OCI-LY7 (cell line): ENCODE measurements around the gene GPS2. TPM values are rescaled to one million over a fixed set of nuclear protein-coding genes. Genes with fewer than 3 reads are reported as not detected.

Source experiments
- BruUV-seq: library from RNA; stranded (reverse); fragments of 400-500 nt; replicated peaks from 2 replicates; lab custom pipeline; 2021; lab: Mats Ljungman, UMichigan
- CTCF ChIA-PET: fragments of 300-600 bp; sonication (Branson Sonifier 250); formaldehyde crosslinking; loops from one replicate; lab custom pipeline; 2022; ENCODE audit warnings: antibody characterized with exemption; ENCODE audit not compliant: unreplicated experiment; lab: Charles Lee
- POLR2A ChIA-PET: fragments of 300-600 bp; sonication (Branson Sonifier 250); formaldehyde crosslinking; loops from one replicate; lab custom pipeline; 2022; ENCODE audit warnings: antibody characterized with exemption; lab: Charles Lee
- DNase-seq: peaks from one replicate; pipeline ENCODE4 v3.0.0-alpha.2; 2015; ENCODE audit warnings: low spot score
- H2AFZ ChIP-seq: fragments of 200-600 bp; sonication (generic), shearing (Covaris generic); 2 replicates; pipeline ENCODE4 v1.6.1; 2014; ENCODE audit warnings: mild to moderate bottlenecking, antibody characterized with exemption, low read length, moderate library complexity
- H3K27ac ChIP-seq: fragments of 200-600 bp; sonication (generic); 2 replicates; pipeline ENCODE4 v1.5.1; 2014; ENCODE audit warnings: mixed run types, low read depth, mild to moderate bottlenecking, moderate library complexity, low read length, inconsistent platforms; ENCODE audit not compliant: poor library complexity, severe bottlenecking
- H3K36me3 ChIP-seq: fragments of 200-600 bp; sonication (generic); 2 replicates; pipeline ENCODE4 v1.6.1; 2014; ENCODE audit warnings: mild to moderate bottlenecking, antibody characterized with exemption, low read length, moderate library complexity, mixed read lengths; ENCODE audit not compliant: insufficient read depth
- H3K4me1 ChIP-seq: fragments of 200-600 bp; sonication (generic); 2 replicates; pipeline ENCODE4 v1.5.1; 2014; ENCODE audit warnings: mild to moderate bottlenecking, low read length; ENCODE audit not compliant: insufficient read depth, poor library complexity, severe bottlenecking
- H3K4me2 ChIP-seq: fragments of 200-600 bp; sonication (generic); 2 replicates; pipeline ENCODE4 v1.6.1; 2014; ENCODE audit warnings: mild to moderate bottlenecking, low read length
- H3K4me3 ChIP-seq: fragments of 200-600 bp; sonication (generic); 2 replicates; pipeline ENCODE4 v1.5.1; 2014; ENCODE audit warnings: mild to moderate bottlenecking, low read depth, low read length; ENCODE audit not compliant: poor library complexity, severe bottlenecking
- H3K79me2 ChIP-seq: fragments of 200-600 bp; sonication (generic); 2 replicates; pipeline ENCODE4 v1.6.1; 2016; ENCODE audit warnings: low read depth, mild to moderate bottlenecking, low read length, moderate library complexity, mixed read lengths; ENCODE audit not compliant: insufficient read depth
- H3K9me2 ChIP-seq: fragments of 200-600 bp; sonication (generic); 2 replicates; pipeline ENCODE4 v1.6.1; 2016; ENCODE audit warnings: mild to moderate bottlenecking, low read length, mixed read lengths; ENCODE audit not compliant: insufficient read depth
- H3K9me3 ChIP-seq: fragments of 200-600 bp; sonication (generic); 2 replicates; pipeline ENCODE4 v1.6.1; 2014; ENCODE audit warnings: mild to moderate bottlenecking, mixed run types, low read length, mixed read lengths
- H4K20me1 ChIP-seq: fragments of 200-600 bp; sonication (generic); 2 replicates; pipeline ENCODE4 v1.6.1; 2014; ENCODE audit warnings: mild to moderate bottlenecking, antibody characterized with exemption, low read length, moderate library complexity, mixed read lengths; ENCODE audit not compliant: insufficient read depth
- CTCF ChIP-seq: fragments of 200-600 bp; sonication (generic); conservative IDR thresholded peaks from 2 replicates; pipeline ENCODE4 v1.5.1; 2014; ENCODE audit warnings: mild to moderate bottlenecking, antibody characterized with exemption, low read length, moderate library complexity, mixed read lengths
- EZH2phosphoT487 ChIP-seq: fragments of 200-600 bp; sonication (generic); IDR thresholded peaks from 2 replicates; pipeline ENCODE4 v1.6.1; 2018; ENCODE audit warnings: low read depth, borderline replicate concordance, mild to moderate bottlenecking, mixed run types, antibody characterized with exemption, low read length, moderate library complexity, mixed read lengths
- intact Hi-C: fragments of 100-400 bp; cut with micrococcal nuclease; formaldehyde crosslinking; loops from one replicate; pipeline ENCODE4 v1.10.0; 2022; ENCODE audit not compliant: unreplicated experiment
- small RNA-seq: library from RNA; depleted of rRNA; stranded (forward); fragments of <200 nt; gene quantifications from one replicate; pipeline ENCODE3, GENCODE V24; 2014
- total RNA-seq, 2 experiments: library from RNA; depleted of rRNA in 1 of 2; stranded (reverse); fragments of >200 nt in 1 of 2; shearing (Covaris generic) in 1 of 2; gene quantifications; 2 replicates each; pipeline ENCODE4 v1.2.3, GENCODE V29; 2014 to 2022

GPS2 gene
- total RNA-seq, 2 experiments from 2014 or later: 70.5 to 75.0 TPM

GRCh38 chr17:7263801-7264078 lies 51.4 kb downstream of the GPS2 start:
- H2AFZ ChIP-seq: peak overlapping the region; percentile 62; the same call in 1 of the 2 replicates
- no peaks in the 10 kb centered on the region for H3K9me3 ChIP-seq
- CTCF ChIA-PET: no interaction called here
- no peaks in the 10 kb centered on the region for H3K79me2 ChIP-seq
- intact Hi-C loops: no loop called here
- no peak overlapping the region for H3K27ac ChIP-seq
- no peaks in the 10 kb centered on the region for H3K9me2 ChIP-seq
- H4K20me1 ChIP-seq: no peaks in the 10 kb centered on the region
- peak overlapping the region; percentile 65; the same call in 1 of the 2 replicates for H3K4me2 ChIP-seq
- peaks cover 9% of the 10 kb centered on the region for H3K36me3 ChIP-seq
- H3K4me1 ChIP-seq: peaks cover 17% of the 10 kb centered on the region
- BruUV-seq: no TSS peak
- POLR2A ChIA-PET: interaction anchor here (1.0 kb wide), 1 partner anchor 46 kb away, joined by 3 read pairs; no protein-coding TSS in a partner anchor
- H3K4me3 ChIP-seq: peak overlapping the region; percentile 44
- TF ChIP-seq CTCF (no peak), EZH2phosphoT487 (no peak)
- no peak for DNase-seq

GRCh38 chr17:7262935-7263800 lies 52.0 kb downstream of the GPS2 start:
- no peak overlapping the region for H3K27ac ChIP-seq
- H3K36me3 ChIP-seq: peaks cover 15% of the 10 kb centered on the region
- H2AFZ ChIP-seq: peak overlapping the region; percentile 62
- no peaks in the 10 kb centered on the region for H3K79me2 ChIP-seq
- ChIA-PET CTCF (no interaction called here), POLR2A (interaction anchor here (1.0 kb wide), 1 partner anchor 46 kb away, joined by 3 read pairs; no protein-coding TSS in a partner anchor)
- intact Hi-C loops: no loop called here
- H3K4me1 ChIP-seq: peaks cover 17% of the 10 kb centered on the region
- peak overlapping the region; percentile 44 for H3K4me3 ChIP-seq
- H3K9me3 ChIP-seq: no peaks in the 10 kb centered on the region
- BruUV-seq: no TSS peak
- H3K4me2 ChIP-seq: peak overlapping the region; percentile 65
- no peak for DNase-seq
- H4K20me1 ChIP-seq: no peaks in the 10 kb centered on the region
- TF ChIP-seq EZH2phosphoT487 (no peak), CTCF (no peak)
- no peaks in the 10 kb centered on the region for H3K9me2 ChIP-seq

Small RNA genes within 50 kb of the gene (small RNA-seq; reads per million reads assigned to genes)
- gene AC026954.2: not detected
- not detected for gene RF00019

Other genes starting within 250 kb of the GPS2 start
Only the 30 nearest of the 34 such genes appear.
- gene ASGR2, start 200.5 kb downstream of the GPS2 start, total RNA-seq (2014; rRNA removed; shearing (Covaris generic)): not detected in 2 replicates
- not detected in 2 replicates for gene ASGR2, start 200.5 kb downstream of the GPS2 start, total RNA-seq (2022)
- 0.23 and 1.1 TPM in 2 replicates for gene ASGR1, start 136.0 kb downstream of the GPS2 start, total RNA-seq (2014; rRNA removed; shearing (Covaris generic))
- gene ASGR1, start 136.0 kb downstream of the GPS2 start, total RNA-seq (2022): 0.85 and 1.2 TPM in 2 replicates
- gene DLG4, start 95.5 kb downstream of the GPS2 start, total RNA-seq (2014; rRNA removed; shearing (Covaris generic)): 9.0 and 15.4 TPM in 2 replicates
- gene DLG4, start 95.5 kb downstream of the GPS2 start, total RNA-seq (2022): 27.3 and 30.2 TPM in 2 replicates
- 226 and 297 TPM in 2 replicates for gene ACADVL, start 95.4 kb downstream of the GPS2 start, total RNA-seq (2014; rRNA removed; shearing (Covaris generic))
- gene ACADVL, start 95.4 kb downstream of the GPS2 start, total RNA-seq (2022): 204 and 238 TPM in 2 replicates
- gene DVL2, start 80.8 kb downstream of the GPS2 start, total RNA-seq (2014; rRNA removed; shearing (Covaris generic)): 84.3 and 98.8 TPM in 2 replicates
- gene DVL2, start 80.8 kb downstream of the GPS2 start, total RNA-seq (2022): 99.9 and 100 TPM in 2 replicates
- gene PHF23, start 75.9 kb downstream of the GPS2 start, total RNA-seq (2014; rRNA removed; shearing (Covaris generic)): 47.7 and 50.8 TPM in 2 replicates
- 36.5 and 43.3 TPM in 2 replicates for gene PHF23, start 75.9 kb downstream of the GPS2 start, total RNA-seq (2022)
- 106 and 128 TPM in 2 replicates for gene GABARAP, start 72.9 kb downstream of the GPS2 start, total RNA-seq (2014; rRNA removed; shearing (Covaris generic))
- gene GABARAP, start 72.9 kb downstream of the GPS2 start, total RNA-seq (2022): 199 and 207 TPM in 2 replicates
- 52.1 and 53.2 TPM in 2 replicates for gene CTDNEP1, start 63.6 kb downstream of the GPS2 start, total RNA-seq (2014; rRNA removed; shearing (Covaris generic))
- gene CTDNEP1, start 63.6 kb downstream of the GPS2 start, total RNA-seq (2022): 161 and 173 TPM in 2 replicates
- 71.7 and 84.6 TPM in 2 replicates for gene ELP5, start 63.1 kb downstream of the GPS2 start, total RNA-seq (2014; rRNA removed; shearing (Covaris generic))
- 96.8 and 97.3 TPM in 2 replicates for gene ELP5, start 63.1 kb downstream of the GPS2 start, total RNA-seq (2022)
- 0.28 TPM in 1 of 2 replicates, not detected in the other for gene CLDN7, start 52.9 kb downstream of the GPS2 start, total RNA-seq (2014; rRNA removed; shearing (Covaris generic))
- 0.32 and 0.65 TPM in 2 replicates for gene CLDN7, start 52.9 kb downstream of the GPS2 start, total RNA-seq (2022)
- gene SLC2A4, start 33.6 kb downstream of the GPS2 start, total RNA-seq (2014; rRNA removed; shearing (Covaris generic)): 0.49 and 0.63 TPM in 2 replicates
- gene SLC2A4, start 33.6 kb downstream of the GPS2 start, total RNA-seq (2022): 0.30 and 0.61 TPM in 2 replicates
- 9.8 and 12.8 TPM in 2 replicates for gene YBX2, start 20.7 kb downstream of the GPS2 start, total RNA-seq (2014; rRNA removed; shearing (Covaris generic))
- gene YBX2, start 20.7 kb downstream of the GPS2 start, total RNA-seq (2022): 6.7 and 11.8 TPM in 2 replicates
- gene EIF5A, start 7.7 kb downstream of the GPS2 start, total RNA-seq (2014; rRNA removed; shearing (Covaris generic)): 491 and 519 TPM in 2 replicates
- 692 and 803 TPM in 2 replicates for gene EIF5A, start 7.7 kb downstream of the GPS2 start, total RNA-seq (2022)
- gene NEURL4, start 14.0 kb upstream of the GPS2 start, total RNA-seq (2014; rRNA removed; shearing (Covaris generic)): 30.2 and 34.7 TPM in 2 replicates
- 50.2 and 66.8 TPM in 2 replicates for gene NEURL4, start 14.0 kb upstream of the GPS2 start, total RNA-seq (2022)
- 113 and 117 TPM in 2 replicates for gene ACAP1, start 21.2 kb upstream of the GPS2 start, total RNA-seq (2014; rRNA removed; shearing (Covaris generic))
- 256 and 259 TPM in 2 replicates for gene ACAP1, start 21.2 kb upstream of the GPS2 start, total RNA-seq (2022)
- gene KCTD11, start 36.8 kb upstream of the GPS2 start, total RNA-seq (2014; rRNA removed; shearing (Covaris generic)): 4.1 and 6.0 TPM in 2 replicates
- gene KCTD11, start 36.8 kb upstream of the GPS2 start, total RNA-seq (2022): 7.6 and 8.6 TPM in 2 replicates
- gene TMEM95, start 39.8 kb upstream of the GPS2 start, total RNA-seq (2014; rRNA removed; shearing (Covaris generic)): not detected in 2 replicates
- 0.31 TPM in 1 of 2 replicates, not detected in the other for gene TMEM95, start 39.8 kb upstream of the GPS2 start, total RNA-seq (2022)
- 2.9 and 5.0 TPM in 2 replicates for gene TNK1, start 65.7 kb upstream of the GPS2 start, total RNA-seq (2014; rRNA removed; shearing (Covaris generic))
- gene TNK1, start 65.7 kb upstream of the GPS2 start, total RNA-seq (2022): 4.8 and 6.4 TPM in 2 replicates
- gene PLSCR3, start 79.2 kb upstream of the GPS2 start, total RNA-seq (2014; rRNA removed; shearing (Covaris generic)): 8.9 and 15.3 TPM in 2 replicates
- 23.1 and 27.6 TPM in 2 replicates for gene PLSCR3, start 79.2 kb upstream of the GPS2 start, total RNA-seq (2022)
- gene TMEM256, start 88.7 kb upstream of the GPS2 start, total RNA-seq (2014; rRNA removed; shearing (Covaris generic)): 108 and 165 TPM in 2 replicates
- gene TMEM256, start 88.7 kb upstream of the GPS2 start, total RNA-seq (2022): 96.6 and 107 TPM in 2 replicates
- gene NLGN2, start 92.5 kb upstream of the GPS2 start, total RNA-seq (2014; rRNA removed; shearing (Covaris generic)): 0.06 TPM in 1 of 2 replicates, not detected in the other
- 1.2 TPM in 1 of 2 replicates, not detected in the other for gene NLGN2, start 92.5 kb upstream of the GPS2 start, total RNA-seq (2022)
- gene SPEM1, start 105.0 kb upstream of the GPS2 start, total RNA-seq (2014; rRNA removed; shearing (Covaris generic)): not detected in 2 replicates
- gene SPEM1, start 105.0 kb upstream of the GPS2 start, total RNA-seq (2022): not detected in 2 replicates
- gene SPEM2, start 110.3 kb upstream of the GPS2 start, total RNA-seq (2014; rRNA removed; shearing (Covaris generic)): not detected in 2 replicates
- gene SPEM2, start 110.3 kb upstream of the GPS2 start, total RNA-seq (2022): not detected in 2 replicates
- gene SPEM3, start 113.5 kb upstream of the GPS2 start, total RNA-seq (2014; rRNA removed; shearing (Covaris generic)): not detected in 2 replicates
- gene SPEM3, start 113.5 kb upstream of the GPS2 start, total RNA-seq (2022): not detected in 2 replicates
- 13.4 and 15.6 TPM in 2 replicates for gene TMEM102, start 120.1 kb upstream of the GPS2 start, total RNA-seq (2014; rRNA removed; shearing (Covaris generic))
- gene TMEM102, start 120.1 kb upstream of the GPS2 start, total RNA-seq (2022): 16.6 and 18.9 TPM in 2 replicates
- 1.3 and 2.8 TPM in 2 replicates for gene FGF11, start 124.2 kb upstream of the GPS2 start, total RNA-seq (2014; rRNA removed; shearing (Covaris generic))
- gene FGF11, start 124.2 kb upstream of the GPS2 start, total RNA-seq (2022): 9.9 and 11.0 TPM in 2 replicates
- 12.7 and 13.2 TPM in 2 replicates for gene CHRNB1, start 129.7 kb upstream of the GPS2 start, total RNA-seq (2014; rRNA removed; shearing (Covaris generic))
- 13.4 and 15.6 TPM in 2 replicates for gene CHRNB1, start 129.7 kb upstream of the GPS2 start, total RNA-seq (2022)
- gene ZBTB4, start 164.3 kb upstream of the GPS2 start, total RNA-seq (2014; rRNA removed; shearing (Covaris generic)): 3.4 and 3.5 TPM in 2 replicates
- 3.9 and 4.6 TPM in 2 replicates for gene ZBTB4, start 164.3 kb upstream of the GPS2 start, total RNA-seq (2022)
- not detected in 2 replicates for gene SLC35G6, start 166.1 kb upstream of the GPS2 start, total RNA-seq (2014; rRNA removed; shearing (Covaris generic))
- not detected in 2 replicates for gene SLC35G6, start 166.1 kb upstream of the GPS2 start, total RNA-seq (2022)
- 76.6 and 84.2 TPM in 2 replicates for gene POLR2A, start 169.0 kb upstream of the GPS2 start, total RNA-seq (2014; rRNA removed; shearing (Covaris generic))
- 218 and 264 TPM in 2 replicates for gene POLR2A, start 169.0 kb upstream of the GPS2 start, total RNA-seq (2022)